ENCODE data around the gene CLN6.
"Not testable (repeated sequence)": the region's sequence is repeated elsewhere in the genome, so short reads cannot be mapped to it uniquely, and the experiment has no call there.

CLN6 gene

GRCh38 chr15:68221530-68222431 lies 7.7 kb downstream of the CLN6 start:
- not testable (repeated sequence) for DNase-seq

- no peak for DNase-seq
These were observed 8.6 kb downstream of the CLN6 start for GRCh38 chr15:68220967-68221366.

- DNase-seq = no peak
These were observed 9.0 kb downstream of the CLN6 start for GRCh38 chr15:68220489-68220888.

- no peak for DNase-seq
These were observed 10.4 kb downstream of the CLN6 start for GRCh38 chr15:68218847-68219798.

GRCh38 chr15:68218331-68218730 lies 11.2 kb downstream of the CLN6 start:
- DNase-seq = no peak

- no peak for DNase-seq
These were observed 12.2 kb downstream of the CLN6 start for GRCh38 chr15:68217341-68217740.

- DNase-seq = no peak
These were observed 14.7 kb downstream of the CLN6 start for GRCh38 chr15:68214838-68215254.

- DNase-seq = no peak
These were observed 15.3 kb downstream of the CLN6 start for GRCh38 chr15:68213991-68214837.

- DNase-seq = not testable (repeated sequence)
These were observed 16.1 kb downstream of the CLN6 start for GRCh38 chr15:68213491-68213845.

- DNase-seq = no peak
These were observed 17.7 kb downstream of the CLN6 start for GRCh38 chr15:68211656-68212320.

- DNase-seq = peak in 1 of 2 experiments; percentile 28
These were observed 18.5 kb downstream of the CLN6 start for GRCh38 chr15:68210821-68211655.

GRCh38 chr15:68210409-68210756 lies 19.1 kb downstream of the CLN6 start:
- no peak for DNase-seq

GRCh38 chr15:68209735-68210408 lies 19.7 kb downstream of the CLN6 start:
- DNase-seq = no peak

- DNase-seq = no peak
These were observed 20.3 kb downstream of the CLN6 start for GRCh38 chr15:68209272-68209671.

GRCh38 chr15:68208636-68209240 lies 20.8 kb downstream of the CLN6 start:
- no peak for DNase-seq

GRCh38 chr15:68208136-68208535 lies 21.4 kb downstream of the CLN6 start:
- DNase-seq = no peak

- DNase-seq = no peak
These were observed 22.2 kb downstream of the CLN6 start for GRCh38 chr15:68207176-68207935.

- no peak for DNase-seq
These were observed 22.8 kb downstream of the CLN6 start for GRCh38 chr15:68206711-68207151.

- no peak for DNase-seq
These were observed 23.5 kb downstream of the CLN6 start for GRCh38 chr15:68205954-68206539.

Data from SW 1271 (cell line).